ENCODE results near the gene SACM1L.

SACM1L gene

DNA sequence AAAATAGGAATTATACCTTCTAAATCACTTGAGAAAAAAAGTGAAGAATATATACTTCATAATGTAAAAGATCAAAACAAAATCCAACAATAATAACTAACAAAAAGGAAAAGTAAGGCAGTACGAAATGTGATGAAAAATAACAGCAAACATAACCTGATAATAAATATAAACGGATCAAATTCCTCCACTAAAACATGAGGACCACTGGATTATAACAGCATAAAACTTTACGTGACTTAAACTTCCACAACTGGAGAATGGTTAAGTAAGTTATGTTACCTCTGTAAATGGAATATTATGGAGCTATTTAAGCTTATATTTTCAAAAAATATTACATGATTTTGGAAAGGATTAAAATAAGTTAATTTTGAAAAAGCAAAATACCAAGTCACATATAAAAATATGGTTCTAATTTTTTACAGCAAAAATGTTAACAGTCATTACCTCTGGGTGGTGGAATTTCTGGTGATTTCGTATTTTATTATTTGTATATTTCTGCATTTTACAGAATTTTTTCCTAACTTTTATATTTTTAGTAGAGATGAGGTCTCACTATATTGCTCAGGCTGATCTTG lies 100.1 kb downstream of the SACM1L start:
- DNase-seq (ENCODE audit: low read depth in 3 of 3) = no peak

DNA sequence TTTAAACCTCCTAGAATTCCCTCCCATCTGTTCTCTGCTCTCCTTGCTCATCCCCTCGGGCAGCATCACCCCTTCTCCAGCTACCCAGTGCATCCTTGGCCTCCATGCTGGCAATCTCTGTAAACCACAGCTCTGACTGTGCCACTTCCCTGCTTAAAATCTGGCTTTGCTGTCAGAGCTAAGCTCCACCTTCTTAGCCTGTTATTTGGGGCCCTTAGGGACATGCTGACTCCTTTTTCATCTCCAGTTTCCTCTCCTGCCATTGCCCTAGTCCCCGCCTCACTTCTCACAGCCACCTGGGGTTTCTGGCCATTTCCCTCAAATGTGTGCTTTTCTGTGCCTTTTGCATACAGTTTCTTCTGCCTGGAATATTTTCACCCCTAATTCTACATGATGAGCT lies 101.4 kb downstream of the SACM1L start:
- no peak for DNase-seq (ENCODE audit: low read depth in 3 of 3)

DNA sequence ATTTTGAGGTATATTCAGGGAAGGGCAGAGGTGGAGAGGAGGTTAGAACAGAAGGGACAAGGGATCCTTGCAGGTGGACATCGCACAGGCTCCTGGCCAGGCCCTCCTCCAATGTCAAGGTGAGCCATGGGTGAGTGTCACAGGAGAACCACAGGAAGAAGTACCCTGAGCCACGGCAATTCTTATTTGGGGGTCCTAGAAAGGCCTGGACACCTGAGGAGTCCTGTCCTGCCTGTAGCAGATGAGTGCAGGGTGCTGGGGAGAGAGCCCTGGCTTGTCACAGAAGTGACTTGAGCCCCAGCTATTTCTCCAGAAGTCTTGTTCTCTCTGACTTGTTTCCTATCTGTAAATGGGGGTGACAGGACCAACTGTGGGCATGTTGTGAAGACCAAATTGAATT lies 102.8 kb downstream of the SACM1L start:
- DNase-seq (ENCODE audit: low read depth in 3 of 3) = no peak

DNA sequence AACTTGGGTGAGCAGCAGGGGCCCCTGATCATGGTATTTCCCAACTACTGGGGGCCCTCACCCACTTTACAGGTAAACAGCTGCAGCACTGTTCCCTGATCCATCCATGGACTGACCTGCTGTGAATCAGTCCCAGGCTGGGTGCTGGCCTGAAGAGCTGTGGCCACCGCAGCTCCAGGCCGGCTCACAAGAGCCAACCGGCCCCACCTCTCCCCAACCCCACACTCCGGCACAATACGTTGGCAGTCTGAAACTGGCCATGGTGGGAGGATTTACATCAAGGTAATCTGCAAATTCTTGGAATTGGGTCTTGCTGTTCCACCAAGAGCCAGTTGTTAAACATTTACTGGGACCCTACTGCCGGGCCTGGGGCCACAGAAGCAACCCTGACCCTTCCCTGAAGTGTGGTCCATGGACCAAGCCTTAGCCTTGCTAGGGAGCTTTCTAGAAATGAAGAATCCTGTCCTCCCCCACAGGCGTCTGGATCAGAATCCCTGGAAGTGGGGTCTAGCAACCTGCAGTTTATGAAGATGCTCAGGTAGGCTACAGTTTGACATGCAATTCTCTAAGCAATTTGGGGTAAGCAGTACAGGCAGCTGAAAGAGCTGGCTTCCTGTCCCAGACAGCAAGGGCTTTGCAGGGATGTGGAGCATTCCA lies 103.4 kb downstream of the SACM1L start:
- no peak for DNase-seq (ENCODE audit: low read depth in 3 of 3)

DNA sequence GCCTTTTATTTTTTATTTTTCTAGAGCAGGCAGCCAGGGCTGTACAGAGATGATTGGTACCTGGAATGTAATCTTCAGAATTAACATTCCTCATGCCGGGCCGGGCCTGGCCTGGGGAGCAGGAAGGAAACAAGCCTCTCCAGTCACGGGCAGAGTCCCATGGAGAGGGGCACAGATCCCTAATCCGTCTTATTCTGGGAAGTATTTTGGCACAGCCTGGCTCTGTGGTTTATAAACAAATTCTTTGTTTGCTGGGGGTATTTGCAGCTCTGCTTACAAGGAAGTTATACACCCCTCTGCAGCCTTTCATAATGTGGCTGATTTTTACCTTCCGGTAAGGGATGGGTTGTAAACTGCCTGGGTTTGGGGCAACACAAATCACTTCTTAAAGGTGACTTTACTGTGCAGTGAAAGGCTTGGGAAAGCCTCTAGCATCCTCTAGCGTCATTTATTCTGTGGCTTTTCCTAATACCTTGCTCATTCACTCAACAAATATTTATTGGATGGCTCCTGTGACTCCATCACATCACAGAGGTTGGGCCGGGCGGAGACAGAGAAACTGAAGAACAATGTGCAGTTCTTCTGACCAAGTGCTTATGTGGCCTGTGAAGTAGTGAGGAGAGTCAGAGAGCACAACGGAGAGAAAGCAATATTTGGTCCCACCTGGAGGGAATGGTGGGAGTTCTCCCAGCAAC lies 104.4 kb downstream of the SACM1L start:
- no peak for DNase-seq (ENCODE audit: low read depth in 3 of 3)

DNA sequence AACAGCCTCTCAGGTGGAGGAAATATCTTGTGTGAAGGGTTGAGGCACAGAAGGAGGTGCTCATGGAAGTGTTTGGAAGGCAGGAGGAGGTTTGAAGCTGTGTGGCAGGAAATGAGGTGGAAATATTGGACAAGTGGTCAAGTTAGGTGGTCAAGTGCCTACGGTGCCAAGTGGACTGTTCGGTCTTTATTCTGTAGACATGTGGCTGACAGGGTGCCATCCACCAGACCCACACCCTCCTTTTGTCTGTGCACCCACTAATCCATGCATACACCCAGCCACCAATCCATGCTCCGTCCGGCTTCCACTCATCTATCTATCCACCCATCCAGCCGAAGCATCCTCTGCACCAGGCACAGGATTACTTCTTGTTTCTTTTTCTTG lies 105.0 kb downstream of the SACM1L start:
- DNase-seq (ENCODE audit: low read depth in 3 of 3) = no peak

DNA sequence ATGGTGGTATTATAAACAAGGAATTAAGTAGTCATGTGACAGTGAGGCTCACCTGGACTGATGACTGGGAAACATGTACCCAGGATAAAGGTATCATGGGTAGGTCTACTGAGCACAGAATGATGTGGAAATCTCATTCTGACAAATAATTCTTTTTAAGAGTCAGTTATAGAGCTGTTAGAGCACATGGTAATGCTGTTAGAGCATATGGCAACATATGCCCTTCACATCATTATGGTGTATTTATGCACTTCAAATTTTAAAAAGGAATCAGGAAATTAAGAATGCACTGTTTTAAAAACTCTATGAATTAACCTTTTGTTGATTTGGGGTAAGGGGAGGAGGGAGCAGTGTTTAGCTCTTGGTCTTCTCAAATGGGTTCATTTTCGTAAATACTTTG lies 105.5 kb downstream of the SACM1L start:
- DNase-seq (ENCODE audit: low read depth in 3 of 3) = no peak
